Measurements from ENCODE around the gene LSMEM2.

- TF ChIP-seq CTCF (conservative IDR thresholded peaks at IDR 0.05; ENCODE audit: low read length), result peak; percentile 51
- no peak for TF ChIP-seq EZH2phosphoT487 (IDR thresholded peaks at IDR 0.05; ENCODE audit: borderline replicate concordance)
Measured at GRCh38 chr3:50297896-50298725, 19.2 kb downstream of the LSMEM2 start.

Measured in Loucy (cell line).